HG03521 (cell line): ENCODE results near the gene STARD10.

Experiments used
- ATAC-seq: cut with Tn5 transposase; IDR thresholded peaks from one replicate; pipeline ENCODE4 v1.9.1; 2021; ENCODE audit warnings: mild to moderate bottlenecking, moderate library complexity; ENCODE audit not compliant: unreplicated experiment

STARD10 gene

GRCh38 chr11:72732329-72732728, 61.5 kb downstream of the STARD10 start:
- ATAC-seq, result no peak

DNA sequence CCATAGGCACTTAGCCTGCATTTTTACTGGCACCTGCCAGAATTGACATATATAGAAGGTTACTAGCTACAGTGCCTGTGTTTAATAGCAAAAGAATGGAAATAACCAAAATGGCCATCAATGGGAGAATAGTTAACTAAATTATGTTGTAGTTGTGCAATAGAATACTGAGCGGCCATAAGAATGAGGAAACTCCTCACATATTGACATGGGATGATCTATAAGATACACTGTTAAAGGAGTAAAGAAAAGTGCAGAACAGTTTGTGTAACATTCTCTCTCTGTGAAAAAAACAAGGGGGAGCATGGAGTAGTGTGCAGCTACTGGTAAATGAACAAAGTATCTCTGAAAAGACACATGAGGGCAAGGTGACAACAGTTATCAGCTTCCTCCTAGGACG, 63.1 kb downstream of the STARD10 start:
- no peak for ATAC-seq

GRCh38 chr11:72730243-72730642, 63.6 kb downstream of the STARD10 start:
- ATAC-seq, result no peak

DNA sequence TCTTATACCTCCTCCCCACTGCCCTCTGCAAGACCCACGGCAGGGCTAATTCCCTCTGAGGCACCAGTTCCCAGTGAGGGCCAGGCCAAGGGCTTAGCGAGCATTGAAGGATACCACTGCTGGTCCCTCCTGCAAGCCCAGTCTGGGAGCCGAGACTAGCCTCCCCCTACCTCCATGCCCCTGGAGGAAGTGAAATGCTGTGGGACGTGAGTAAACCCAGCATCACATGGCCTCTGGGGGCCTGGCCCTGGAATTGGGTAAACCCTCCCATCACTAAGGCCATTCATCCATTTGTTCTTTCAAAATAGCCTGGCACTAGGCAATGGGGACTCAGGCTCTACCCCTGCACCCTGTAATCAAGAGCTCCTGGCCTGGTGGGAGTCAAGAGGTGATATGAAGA, 66.3 kb downstream of the STARD10 start:
- ATAC-seq, result no peak

- no peak for ATAC-seq
These were observed 67.3 kb downstream of the STARD10 start for GRCh38 chr11:72726266-72727220.

DNA sequence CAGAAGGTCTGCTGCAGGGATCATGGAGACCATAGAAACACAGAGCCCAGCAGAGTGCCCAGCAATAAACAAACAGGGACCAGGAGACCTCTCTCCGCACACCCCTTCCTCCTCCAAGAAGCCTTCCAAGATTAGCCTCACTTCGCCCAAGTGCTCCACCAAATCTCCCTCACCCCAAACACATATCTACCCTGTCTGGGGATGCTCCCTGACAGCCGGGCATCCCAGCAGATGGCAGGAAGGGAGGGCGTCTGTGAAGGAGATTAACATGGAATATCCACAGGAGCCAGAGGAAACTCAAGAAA, 68.2 kb downstream of the STARD10 start:
- no peak for ATAC-seq

GRCh38 chr11:72724851-72725723, 68.8 kb downstream of the STARD10 start:
- ATAC-seq, result no peak

DNA sequence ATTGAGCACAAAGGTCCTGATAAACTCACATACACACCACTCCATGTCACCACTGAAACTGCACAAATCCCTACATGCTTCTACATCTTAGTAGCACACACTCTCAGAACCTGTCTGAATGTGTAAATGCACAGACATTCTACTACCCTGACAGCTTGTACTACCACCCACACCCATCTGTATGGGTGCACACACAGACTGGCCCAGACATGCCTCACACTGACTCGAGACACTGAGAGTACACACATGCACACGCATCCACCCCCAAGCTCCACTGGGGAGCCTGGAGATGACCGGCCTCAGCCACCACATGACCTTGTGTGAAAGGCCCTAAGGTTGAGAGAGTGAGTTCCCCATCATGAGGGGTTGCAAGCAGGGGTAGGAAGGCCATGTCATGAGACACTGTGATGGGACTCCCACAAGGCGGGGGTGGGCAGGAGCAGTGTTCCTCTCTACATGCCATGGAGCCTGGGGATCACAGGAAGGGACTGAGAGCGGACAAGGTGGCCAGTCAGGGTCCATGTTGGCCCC, 69.8 kb downstream of the STARD10 start:
- ATAC-seq, result no peak

GRCh38 chr11:72723508-72723907, 70.3 kb downstream of the STARD10 start:
- no peak for ATAC-seq

DNA sequence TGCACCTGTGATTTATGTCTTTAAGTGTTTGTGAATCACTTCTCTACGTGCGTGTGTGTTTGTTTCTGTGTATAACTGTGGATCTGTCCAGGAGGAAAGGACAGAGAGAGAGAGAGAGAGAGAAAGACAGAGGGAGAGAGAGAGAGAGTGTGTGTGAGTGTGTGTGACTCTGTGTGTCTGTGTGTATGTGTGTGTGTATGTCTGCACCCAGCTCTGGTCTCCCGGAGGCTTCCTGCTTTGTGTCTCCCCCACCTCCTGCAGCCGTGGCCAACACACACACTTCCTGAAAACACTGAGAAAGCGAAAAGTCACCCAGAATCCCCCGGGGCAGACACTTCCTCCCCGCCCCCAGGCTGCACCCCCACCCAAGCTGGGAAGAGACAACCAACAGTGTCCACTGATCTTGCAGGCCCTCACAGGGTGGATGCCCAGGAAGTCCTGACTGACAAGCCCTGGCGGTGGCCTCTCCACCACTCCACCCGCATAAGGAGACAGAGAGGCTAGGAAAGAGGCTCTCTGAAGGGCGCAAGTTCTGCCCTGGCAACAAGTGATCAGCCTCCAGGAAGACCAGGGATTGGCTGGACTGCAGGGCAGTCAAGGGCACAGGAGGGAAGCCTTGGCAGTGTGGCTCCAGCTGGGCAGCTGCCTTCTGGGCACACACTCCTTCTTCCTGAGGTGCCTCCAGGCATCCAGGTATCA, 71.6 kb downstream of the STARD10 start:
- peak; percentile 70 for ATAC-seq

- no peak for ATAC-seq
These were observed 72.2 kb downstream of the STARD10 start for GRCh38 chr11:72721689-72722049.

GRCh38 chr11:72721276-72721675, 72.6 kb downstream of the STARD10 start:
- ATAC-seq, result no peak

- no peak for ATAC-seq
These were observed 73.1 kb downstream of the STARD10 start for GRCh38 chr11:72720784-72721183.

GRCh38 chr11:72720047-72720446, 73.8 kb downstream of the STARD10 start:
- no peak for ATAC-seq

- no peak for ATAC-seq
These were observed 74.3 kb downstream of the STARD10 start for GRCh38 chr11:72719551-72719950.

DNA sequence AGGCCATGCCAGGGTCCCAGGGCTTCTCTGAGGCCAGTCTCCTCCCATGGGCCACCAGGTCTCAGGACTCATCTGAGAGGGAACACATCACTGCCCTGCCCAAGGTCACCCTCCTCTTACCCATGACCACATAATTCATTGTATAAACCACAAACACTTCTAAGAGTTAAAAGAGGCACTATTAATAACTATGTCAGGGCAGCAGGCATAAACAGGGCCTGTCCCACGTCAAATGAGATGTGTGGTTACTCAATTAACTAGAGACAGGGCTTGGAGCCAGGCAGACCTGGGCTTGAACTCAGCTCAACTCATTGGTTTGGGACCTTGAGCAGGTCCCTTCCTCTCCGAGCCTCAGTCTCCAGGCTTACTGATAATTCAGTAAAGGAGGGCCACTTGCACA, 74.7 kb downstream of the STARD10 start:
- ATAC-seq, result no peak

DNA sequence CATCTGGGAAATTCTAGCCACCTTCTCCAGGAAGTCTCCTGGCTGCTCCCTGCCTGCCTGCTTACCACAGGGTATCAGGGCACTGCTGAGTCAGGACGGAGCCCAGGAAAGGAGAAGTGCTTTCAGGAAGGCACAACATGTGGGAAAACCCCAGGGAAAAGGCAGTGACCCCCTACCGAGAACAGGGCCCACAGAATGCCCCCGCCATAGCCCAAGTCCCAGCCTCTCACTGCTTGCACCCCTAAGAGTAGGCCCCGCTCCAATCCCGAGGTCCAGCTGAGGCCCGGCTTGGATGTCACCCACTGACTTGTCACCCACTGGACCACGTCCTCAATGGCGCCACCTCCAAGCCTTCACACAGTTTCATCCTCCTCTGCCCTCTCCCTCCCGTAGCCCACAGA, 75.7 kb downstream of the STARD10 start:
- no peak for ATAC-seq

GRCh38 chr11:72716788-72717435, 76.9 kb downstream of the STARD10 start:
- no peak for ATAC-seq

DNA sequence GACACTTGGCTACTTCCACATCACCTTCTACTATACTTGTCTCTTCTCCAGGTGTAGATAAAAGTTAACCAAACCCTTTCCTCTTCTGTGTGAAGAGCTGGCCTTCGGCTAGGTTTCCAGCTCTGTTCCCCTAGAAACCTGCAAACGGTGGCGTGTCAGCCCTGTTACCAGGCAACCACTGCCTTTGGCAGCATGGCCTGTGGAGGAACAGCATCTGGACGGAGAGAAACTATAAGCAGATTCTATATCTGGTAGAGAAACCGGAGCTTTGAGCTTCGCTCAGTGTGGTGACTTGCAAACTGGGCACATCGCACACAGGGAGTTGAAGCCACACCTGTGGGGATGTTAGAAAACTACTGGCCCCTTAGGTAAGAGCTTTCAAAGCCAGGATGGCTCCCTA, 77.6 kb downstream of the STARD10 start:
- no peak for ATAC-seq

DNA sequence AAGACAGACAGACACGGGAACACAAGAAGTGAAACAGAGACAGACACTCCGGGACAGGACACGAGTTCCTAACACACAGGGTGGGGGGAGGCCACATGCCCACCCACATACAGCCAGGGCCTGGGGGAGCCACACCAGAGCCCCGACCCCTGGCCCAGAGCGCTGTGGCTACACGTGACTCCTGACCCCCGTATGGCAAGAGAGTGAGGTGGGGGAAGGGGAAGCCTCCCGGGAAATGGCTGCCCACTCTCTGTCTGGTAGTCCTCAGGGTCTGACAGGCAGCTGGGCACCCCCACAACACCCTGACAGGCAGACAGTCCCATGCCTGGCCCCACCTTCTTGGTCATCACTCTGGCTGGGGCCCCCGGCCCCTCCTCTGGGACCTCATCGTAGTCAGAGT, 81.0 kb downstream of the STARD10 start:
- ATAC-seq, result no peak
